PC-3 (cell line): Measurements from ENCODE around the gene TSPO. TPM values are rescaled to one million over a fixed set of nuclear protein-coding genes. Genes with fewer than 3 reads are reported as not detected.
A peak's percentile ranks its signal among the peaks of the same experiment; 100 is the strongest.
"Not testable (repeated sequence)": the region's sequence is repeated elsewhere in the genome, so short reads cannot be mapped to it uniquely, and the experiment has no call there.

Source experiments
- ATAC-seq: fragments of 200-7000 bp; cut with Tn5 transposase; 2 replicates; pipeline ENCODE4 v1.9.1; 2020; ENCODE audit warnings: mild to moderate bottlenecking, moderate library complexity
- BruUV-seq: library from RNA; stranded (reverse); fragments of 400-500 nt; replicated peaks from 2 replicates; lab custom pipeline; 2021; lab: Mats Ljungman, UMichigan
- CTCF ChIA-PET: fragments of 300-600 bp; sonication (Branson Sonifier 250); formaldehyde crosslinking; loops from one replicate; lab custom pipeline; 2022; ENCODE audit warnings: antibody characterized with exemption; lab: Charles Lee
- POLR2A ChIA-PET: fragments of 300-600 bp; sonication (Branson Sonifier 250); formaldehyde crosslinking; loops from one replicate; lab custom pipeline; 2022; ENCODE audit warnings: antibody characterized with exemption; ENCODE audit not compliant: unreplicated experiment; lab: Charles Lee
- DNase-seq: peaks from one replicate; pipeline ENCODE4 v3.0.0-alpha.2; 2015
- H2AFZ ChIP-seq: fragments of 300-600 bp; sonication (generic); 2 replicates; pipeline ENCODE4 v1.6.0; 2016; ENCODE audit warnings: antibody characterized with exemption, low read length
- H3F3A ChIP-seq: fragments of 300-600 bp; sonication (generic); one replicate; pipeline ENCODE4 v1.6.0; 2017; ENCODE audit warnings: antibody characterized with exemption, low read length, control low read depth, mild to moderate bottlenecking; ENCODE audit not compliant: unreplicated experiment
- H3K27ac ChIP-seq: fragments of 300-600 bp; sonication (generic); 2 replicates; pipeline ENCODE4 v1.5.1; 2016; ENCODE audit warnings: mild to moderate bottlenecking, low read length
- H3K27me3 ChIP-seq: fragments of 300-600 bp; sonication (generic); 2 replicates; pipeline ENCODE4 v1.6.1; 2016; ENCODE audit warnings: low read length, mixed read lengths
- H3K36me3 ChIP-seq: fragments of 300-600 bp; sonication (generic); 2 replicates; pipeline ENCODE4 v1.6.1; 2016; ENCODE audit warnings: low read depth, mixed run types, low read length, mixed read lengths
- H3K4me1 ChIP-seq: fragments of 300-600 bp; sonication (generic); 2 replicates; pipeline ENCODE4 v1.5.1; 2016; ENCODE audit warnings: low read length; ENCODE audit not compliant: insufficient read depth
- H3K4me2 ChIP-seq: fragments of 300-600 bp; sonication (generic); 2 replicates; pipeline ENCODE4 v1.6.0; 2016; ENCODE audit warnings: low read length
- H3K4me3 ChIP-seq: fragments of 300-600 bp; sonication (generic); 2 replicates; pipeline ENCODE4 v1.5.1; 2016; ENCODE audit warnings: mild to moderate bottlenecking, low read length, mixed read lengths
- H3K79me2 ChIP-seq: fragments of 300-600 bp; sonication (generic); 2 replicates; pipeline ENCODE4 v1.6.1; 2017; ENCODE audit warnings: low read length, mixed read lengths
- H3K9ac ChIP-seq: fragments of 300-600 bp; sonication (generic); 2 replicates; pipeline ENCODE4 v1.6.0; 2016; ENCODE audit warnings: mild to moderate bottlenecking, low read length
- H3K9me2 ChIP-seq: fragments of 300-600 bp; sonication (generic); replicated peaks from 2 replicates; pipeline ENCODE4 v1.6.1; 2016; ENCODE audit warnings: mixed run types, low read length, mixed read lengths
- H3K9me3 ChIP-seq: fragments of 300-600 bp; sonication (generic); 2 replicates; pipeline ENCODE4 v1.6.1; 2016; ENCODE audit warnings: low read length, mixed read lengths
- H4K20me1 ChIP-seq: fragments of 300-600 bp; sonication (generic); 2 replicates; pipeline ENCODE4 v1.6.1; 2016; ENCODE audit warnings: low read length, mixed read lengths
- EZH2 ChIP-seq: fragments of 300-600 bp; sonication (generic); IDR thresholded peaks from one replicate; pipeline ENCODE4 v1.6.1; 2017; ENCODE audit warnings: antibody characterized with exemption, mild to moderate bottlenecking, low read length; ENCODE audit not compliant: unreplicated experiment
- EZH2phosphoT487 ChIP-seq: fragments of 300-600 bp; sonication (generic); IDR thresholded peaks from 2 replicates; pipeline ENCODE4 v1.6.1; 2018; ENCODE audit warnings: mild to moderate bottlenecking, antibody characterized with exemption, low read length, borderline replicate concordance
- intact Hi-C: fragments of 100-400 bp; cut with micrococcal nuclease; formaldehyde crosslinking; loops from 2 replicates; pipeline ENCODE4 v1.9.0; 2023
- total RNA-seq: library from RNA; depleted of rRNA; stranded (reverse); fragments of >200 nt; gene quantifications from 2 replicates; pipeline ENCODE4 v1.2.3, GENCODE V29; 2014
- TF ChIP-seq, protein P1 (sequence below): fragments of 300-600 bp; sonication (generic); conservative IDR thresholded peaks from 2 replicates; pipeline ENCODE4 v1.5.1; 2017; ENCODE audit warnings: antibody characterized with exemption, low read depth, mild to moderate bottlenecking, low read length

Gene TSPO
- total RNA-seq, 1 experiment from 2014 or later = 349 TPM

GRCh38 chr22:43142880-43143562 lies 8.3 kb upstream of the TSPO start, which contains the start of gene MCAT:
TSS of gene MCAT (minus strand) at chr22:43143398. CDS start at chr22:43143348, 50 bp downstream.
- DNase-seq (peak; percentile 78), ATAC-seq (peak; percentile 93)
- intact Hi-C loops = no loop called here
- no peaks in the 10 kb centered on the region for H3K9me3 ChIP-seq
- H3K9ac ChIP-seq = peak within 1 kb of the TSS; percentile 94
- BruUV-seq = no TSS peak
- H2AFZ ChIP-seq = peak within 1 kb of the TSS; percentile 96
- H4K20me1 ChIP-seq = no peaks in the 10 kb centered on the region
- no peaks in the 10 kb centered on the region for H3F3A ChIP-seq
- H3K27me3 ChIP-seq = no peaks in the 10 kb centered on the region
- no peaks in the 10 kb centered on the region for H3K9me2 ChIP-seq
- ChIA-PET CTCF (no interaction called here), POLR2A (no interaction called here)
- H3K4me1 ChIP-seq = peaks cover 9% of the 10 kb centered on the region
- no peak for TF ChIP-seq EZH2
- TF ChIP-seq, protein P1, sequence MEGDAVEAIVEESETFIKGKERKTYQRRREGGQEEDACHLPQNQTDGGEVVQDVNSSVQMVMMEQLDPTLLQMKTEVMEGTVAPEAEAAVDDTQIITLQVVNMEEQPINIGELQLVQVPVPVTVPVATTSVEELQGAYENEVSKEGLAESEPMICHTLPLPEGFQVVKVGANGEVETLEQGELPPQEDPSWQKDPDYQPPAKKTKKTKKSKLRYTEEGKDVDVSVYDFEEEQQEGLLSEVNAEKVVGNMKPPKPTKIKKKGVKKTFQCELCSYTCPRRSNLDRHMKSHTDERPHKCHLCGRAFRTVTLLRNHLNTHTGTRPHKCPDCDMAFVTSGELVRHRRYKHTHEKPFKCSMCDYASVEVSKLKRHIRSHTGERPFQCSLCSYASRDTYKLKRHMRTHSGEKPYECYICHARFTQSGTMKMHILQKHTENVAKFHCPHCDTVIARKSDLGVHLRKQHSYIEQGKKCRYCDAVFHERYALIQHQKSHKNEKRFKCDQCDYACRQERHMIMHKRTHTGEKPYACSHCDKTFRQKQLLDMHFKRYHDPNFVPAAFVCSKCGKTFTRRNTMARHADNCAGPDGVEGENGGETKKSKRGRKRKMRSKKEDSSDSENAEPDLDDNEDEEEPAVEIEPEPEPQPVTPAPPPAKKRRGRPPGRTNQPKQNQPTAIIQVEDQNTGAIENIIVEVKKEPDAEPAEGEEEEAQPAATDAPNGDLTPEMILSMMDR = no peak
- TF ChIP-seq EZH2phosphoT487 = no peak
- H3K36me3 ChIP-seq = peaks cover 8% of the 10 kb centered on the region; the same call in 1 of the 2 replicates
- peaks cover 34% of the 10 kb centered on the region for H3K79me2 ChIP-seq
- peak within 1 kb of the TSS; percentile 50 for H3K27ac ChIP-seq
- H3K4me2 ChIP-seq = peak within 1 kb of the TSS; percentile 92
- peak within 1 kb of the TSS; percentile 97 for H3K4me3 ChIP-seq

- DNase-seq (peak; percentile 22), ATAC-seq (no peak)
- Histone ChIP-seq H3K79me2 (peaks cover 30% of the 10 kb centered on the region), H3K9ac (no peak overlapping the region), H4K20me1 (no peaks in the 10 kb centered on the region), H3K9me2 (no peaks in the 10 kb centered on the region), H3K4me1 (peaks cover 9% of the 10 kb centered on the region), H2AFZ (no peak overlapping the region), H3K27ac (no peak overlapping the region), H3K4me3 (no peak overlapping the region), H3K9me3 (no peaks in the 10 kb centered on the region), H3K36me3 (peaks cover 8% of the 10 kb centered on the region; the same call in 1 of the 2 replicates), H3K27me3 (no peaks in the 10 kb centered on the region), H3F3A (no peaks in the 10 kb centered on the region), H3K4me2 (no peak overlapping the region)
- ChIA-PET CTCF (no interaction called here), POLR2A (no interaction called here)
- no TSS peak for BruUV-seq
- intact Hi-C loops = no loop called here
- no peak for TF ChIP-seq EZH2
- TF ChIP-seq, protein P1 = no peak
Observed at GRCh38 chr22:43144949-43145348, 6.4 kb upstream of the TSPO start.

DNA sequence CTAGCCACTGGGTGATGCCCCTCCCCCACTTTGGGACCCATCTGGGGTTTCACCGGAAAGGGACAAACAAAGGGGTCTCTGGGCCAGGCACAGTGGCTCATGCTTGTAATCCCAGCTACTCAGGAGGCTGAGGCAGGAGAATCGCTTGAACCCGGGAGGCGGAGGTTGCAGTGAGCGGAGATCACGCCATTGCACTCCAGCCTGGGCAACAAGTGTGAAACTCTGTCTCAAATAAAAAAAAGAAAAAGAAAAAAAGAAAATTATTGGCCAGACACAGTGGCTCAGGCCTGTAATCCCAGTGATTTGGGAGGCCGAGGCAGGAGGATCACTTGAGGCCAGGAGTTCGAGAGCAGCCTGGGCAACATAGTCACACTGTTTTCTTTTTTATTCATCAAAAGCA lies 6.0 kb upstream of the TSPO start:
- BruUV-seq, H3K27me3 ChIP-seq, H3K9ac ChIP-seq, H3K27ac ChIP-seq, DNase-seq, ATAC-seq, intact Hi-C loops, H3K4me1 ChIP-seq, H2AFZ ChIP-seq, H3K4me2 ChIP-seq, H3K4me3 ChIP-seq, H3K36me3 ChIP-seq, H3K9me3 ChIP-seq, POLR2A ChIA-PET, H3F3A ChIP-seq, CTCF ChIA-PET, H4K20me1 ChIP-seq, H3K9me2 ChIP-seq: not testable (repeated sequence)
- H3K79me2 ChIP-seq = peaks cover 26% of the 10 kb centered on the region

- POLR2A ChIA-PET, CTCF ChIA-PET, BruUV-seq, H3K36me3 ChIP-seq, H3F3A ChIP-seq, DNase-seq, H3K4me2 ChIP-seq, H3K9ac ChIP-seq, ATAC-seq, H3K9me3 ChIP-seq, H3K4me3 ChIP-seq, intact Hi-C loops, H3K4me1 ChIP-seq, H2AFZ ChIP-seq, H3K27me3 ChIP-seq, H3K27ac ChIP-seq, H4K20me1 ChIP-seq, H3K9me2 ChIP-seq: not testable (repeated sequence)
- peaks cover 16% of the 10 kb centered on the region for H3K79me2 ChIP-seq
Observed at GRCh38 chr22:43146332-43146731, 5.0 kb upstream of the TSPO start.
